Activated T-cell treated with anti-CD3 and anti-CD28 coated beads, Interleukin-2, amount 50 U/mL, for 24 hours (primary cell): Measurements from ENCODE around the gene VSTM2L.

ENCODE experiments used
- DNase-seq: peaks from one replicate; pipeline ENCODE4 v3.0.0-alpha.2; 2020
- H3K27ac Mint-ChIP-seq: 2 replicates; pipeline ENCODE4 v1.8.0; 2020; ENCODE audit warnings: mild to moderate bottlenecking, mixed read lengths
- H3K27me3 Mint-ChIP-seq: 2 replicates; pipeline ENCODE4 v1.8.0; 2020; ENCODE audit warnings: mixed read lengths
- H3K36me3 Mint-ChIP-seq: 2 replicates; pipeline ENCODE4 v1.8.0; 2020; ENCODE audit warnings: low read depth, mixed read lengths
- H3K4me1 Mint-ChIP-seq: 2 replicates; pipeline ENCODE4 v1.8.0; 2020; ENCODE audit warnings: low read depth, mixed read lengths
- H3K4me3 Mint-ChIP-seq: 2 replicates; pipeline ENCODE4 v1.8.0; 2020; ENCODE audit warnings: mild to moderate bottlenecking, moderate library complexity, mixed read lengths
- H3K9me3 Mint-ChIP-seq: 2 replicates; pipeline ENCODE4 v1.8.0; 2020; ENCODE audit warnings: mixed read lengths

VSTM2L gene

DNA sequence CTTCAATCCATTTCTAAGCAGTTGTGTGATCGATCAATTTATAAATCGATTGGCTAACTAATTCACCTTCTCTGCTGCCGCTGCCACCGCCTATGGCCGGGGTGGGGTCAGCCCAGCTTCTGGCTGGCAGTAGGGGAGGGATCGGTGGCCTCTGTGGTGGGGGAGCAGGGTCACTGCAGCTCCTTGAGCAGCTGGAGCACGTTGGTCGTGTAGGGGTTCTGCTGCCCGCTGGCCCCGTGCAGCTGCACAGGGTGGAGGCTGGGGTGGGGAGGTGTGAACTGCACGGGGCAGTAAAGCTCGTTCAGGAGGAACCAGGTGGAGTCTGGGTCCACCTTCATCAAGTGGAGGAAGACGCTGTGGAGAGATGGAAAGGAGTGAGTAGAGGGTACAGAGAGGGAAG, 80.4 kb downstream of the VSTM2L start:
- Mint-ChIP-seq H3K27me3 (no peaks in the 10 kb centered on the region), H3K27ac (no peak overlapping the region), H3K4me1 (peaks cover 2% of the 10 kb centered on the region), H3K4me3 (no peak overlapping the region), H3K9me3 (no peaks in the 10 kb centered on the region), H3K36me3 (peaks cover 87% of the 10 kb centered on the region)
- DNase-seq: no peak

DNA sequence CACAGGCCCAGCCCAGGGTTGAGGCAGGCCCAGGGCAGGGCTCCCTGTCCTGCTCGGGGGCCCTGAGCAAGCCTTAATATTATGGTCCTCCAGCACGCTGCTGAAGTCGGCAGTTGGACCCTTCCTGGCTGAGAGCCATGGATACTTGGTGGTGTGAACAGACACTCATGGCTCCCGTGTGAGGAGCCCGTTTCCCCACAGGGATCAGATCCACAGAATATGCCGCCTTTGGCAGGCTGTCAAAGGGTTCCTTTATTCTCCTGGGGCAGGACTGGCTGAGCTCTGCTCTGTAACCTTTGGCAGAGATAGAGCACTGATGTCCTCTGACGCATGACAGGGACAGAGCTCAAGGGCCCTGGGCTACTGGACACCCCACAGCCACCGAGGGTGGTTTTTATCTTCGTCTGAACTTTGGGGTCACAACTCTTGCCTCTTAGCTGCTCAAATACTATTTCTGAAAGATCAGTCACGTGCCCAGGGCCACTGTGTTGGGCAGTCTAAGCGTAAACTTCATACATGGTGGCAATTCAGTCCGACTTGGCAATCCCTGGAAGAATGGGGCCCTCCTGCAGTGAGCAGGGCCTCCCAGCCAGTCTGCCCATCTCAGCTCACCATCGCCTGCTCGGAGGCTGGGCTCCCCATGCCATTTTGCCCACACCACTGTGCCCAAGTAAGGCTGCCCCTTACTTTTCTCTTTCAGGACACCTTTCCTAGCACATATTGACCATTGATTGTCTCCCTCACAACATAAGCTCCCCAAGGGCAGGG, 81.3 kb downstream of the VSTM2L start:
- no peak overlapping the region for H3K4me3 Mint-ChIP-seq
- no peaks in the 10 kb centered on the region for H3K4me1 Mint-ChIP-seq
- no peak overlapping the region for H3K27ac Mint-ChIP-seq
- H3K36me3 Mint-ChIP-seq: peaks cover 96% of the 10 kb centered on the region
- no peaks in the 10 kb centered on the region for H3K27me3 Mint-ChIP-seq
- H3K9me3 Mint-ChIP-seq: no peaks in the 10 kb centered on the region
- no peak for DNase-seq

DNA sequence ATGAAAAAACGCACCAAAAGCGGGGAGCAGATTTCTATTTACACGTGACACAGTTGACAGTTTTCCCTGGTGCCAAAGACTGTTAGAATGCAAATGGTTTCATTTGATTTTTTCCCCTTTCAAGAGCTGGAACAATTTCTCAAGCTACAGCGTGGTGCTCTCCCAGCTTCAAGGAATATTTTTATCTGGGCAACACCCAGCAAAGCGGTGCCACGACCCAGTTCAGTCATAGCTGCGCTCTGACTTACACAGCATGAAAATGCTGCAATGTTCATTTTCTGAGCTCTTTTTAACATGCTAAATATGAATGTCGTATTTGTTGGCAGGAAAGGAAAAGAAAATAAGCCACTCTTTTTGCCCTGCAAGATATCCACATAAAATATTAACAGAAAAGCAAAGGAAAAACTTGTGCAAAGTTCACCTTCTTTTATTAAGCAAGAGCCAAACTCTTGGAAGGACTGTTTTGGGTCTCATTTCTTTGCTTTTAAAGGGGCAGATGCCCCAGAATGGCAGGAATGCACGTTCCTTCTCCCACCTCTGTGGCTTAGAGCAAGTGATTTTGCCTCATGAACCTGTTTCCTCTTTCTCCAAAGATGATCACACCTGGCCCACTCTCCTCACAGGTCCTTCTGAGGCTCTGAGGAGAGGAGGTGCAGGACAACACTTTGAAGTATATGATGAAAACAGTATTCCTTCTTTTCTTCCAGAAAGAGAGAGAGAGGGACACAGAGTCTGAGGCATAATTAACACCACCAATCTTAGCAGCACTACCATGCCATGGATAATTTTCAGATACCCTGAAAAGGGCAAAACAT, 83.3 kb downstream of the VSTM2L start:
- H3K4me1 Mint-ChIP-seq: peaks cover 18% of the 10 kb centered on the region
- H3K36me3 Mint-ChIP-seq: peaks cover 99% of the 10 kb centered on the region
- no peaks in the 10 kb centered on the region for H3K27me3 Mint-ChIP-seq
- DNase-seq: no peak
- no peak overlapping the region for H3K4me3 Mint-ChIP-seq
- no peaks in the 10 kb centered on the region for H3K9me3 Mint-ChIP-seq
- H3K27ac Mint-ChIP-seq: no peak overlapping the region

DNA sequence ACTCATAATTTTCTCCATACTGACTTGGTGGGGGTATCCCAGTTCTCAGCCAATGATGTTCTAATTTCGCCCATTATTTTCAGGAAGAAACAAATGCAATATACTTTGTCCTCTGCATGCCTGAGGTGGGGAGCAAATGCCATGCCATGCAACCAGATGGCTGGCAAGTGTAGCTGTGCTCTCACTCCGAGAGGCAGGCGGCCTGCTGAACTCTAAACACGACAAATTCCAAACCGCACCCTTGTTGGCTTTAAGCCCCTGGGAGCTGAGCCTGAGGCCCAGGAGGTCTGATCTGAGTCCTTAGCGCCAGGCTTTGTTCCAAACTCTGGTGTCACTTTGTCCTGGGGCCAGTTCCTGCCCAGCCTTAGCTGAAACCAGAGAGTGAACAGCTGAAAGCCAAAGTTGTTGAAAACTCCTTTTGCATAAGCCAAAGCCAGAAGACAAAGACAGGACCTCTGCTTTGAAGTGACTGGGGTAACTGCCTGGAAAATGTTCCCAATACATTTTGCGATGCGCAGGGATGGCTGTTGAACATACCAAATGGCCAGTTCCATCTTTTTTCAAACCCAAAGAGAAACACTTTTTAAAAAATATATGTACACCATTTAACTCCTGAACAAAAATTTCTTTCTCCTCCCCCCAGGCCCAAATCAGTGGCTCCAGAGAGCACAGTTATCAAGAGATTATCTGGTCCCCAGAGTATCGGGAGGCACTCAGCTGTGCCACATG, 84.1 kb downstream of the VSTM2L start:
- Mint-ChIP-seq H3K4me3 (no peak overlapping the region), H3K36me3 (peaks cover 99% of the 10 kb centered on the region), H3K9me3 (no peaks in the 10 kb centered on the region)

DNA sequence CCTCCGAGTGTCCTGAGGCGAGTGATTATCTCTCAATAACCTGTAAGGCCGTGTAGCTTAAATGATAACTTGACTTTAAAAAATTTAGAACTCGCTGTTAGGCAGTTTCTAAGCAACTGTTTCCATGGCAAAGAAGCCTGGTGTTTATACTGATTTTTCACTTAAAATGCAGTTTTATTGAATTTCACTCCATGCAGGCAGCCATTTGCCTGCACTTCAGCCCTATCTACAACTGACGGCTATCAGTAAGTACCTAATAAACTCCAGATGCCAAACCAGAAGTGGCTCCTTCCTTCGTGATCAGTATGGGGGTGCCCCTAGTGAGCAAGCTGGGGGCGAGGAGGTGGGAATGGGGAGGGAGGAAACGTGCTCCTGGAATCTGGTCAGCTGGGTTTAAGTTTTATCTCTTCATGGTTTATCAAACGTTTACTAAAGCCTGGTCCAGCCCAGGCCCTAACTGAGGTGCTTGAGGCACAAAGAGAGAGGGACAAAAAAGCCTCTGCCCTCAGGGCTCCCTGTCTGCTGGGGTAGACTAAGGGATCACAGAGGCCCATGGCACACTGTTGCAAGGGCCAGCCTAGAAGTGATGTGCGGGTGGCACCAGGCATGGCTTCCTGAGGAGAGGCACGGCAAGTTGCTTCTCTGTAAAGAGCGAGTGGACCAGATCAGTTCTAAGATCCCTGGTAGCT, 84.8 kb downstream of the VSTM2L start:
- no peak for DNase-seq
- no peak overlapping the region for H3K27ac Mint-ChIP-seq
- H3K4me1 Mint-ChIP-seq: peaks cover 24% of the 10 kb centered on the region
- peaks cover 99% of the 10 kb centered on the region for H3K36me3 Mint-ChIP-seq
- H3K4me3 Mint-ChIP-seq: no peak overlapping the region
- H3K27me3 Mint-ChIP-seq: no peaks in the 10 kb centered on the region
- H3K9me3 Mint-ChIP-seq: no peaks in the 10 kb centered on the region

More for the DNA sequence above, 84.1 kb downstream of the VSTM2L start:
- no peak overlapping the region for H3K27ac Mint-ChIP-seq
- H3K27me3 Mint-ChIP-seq: no peaks in the 10 kb centered on the region
- H3K4me1 Mint-ChIP-seq: peaks cover 24% of the 10 kb centered on the region
- no peak for DNase-seq

DNA sequence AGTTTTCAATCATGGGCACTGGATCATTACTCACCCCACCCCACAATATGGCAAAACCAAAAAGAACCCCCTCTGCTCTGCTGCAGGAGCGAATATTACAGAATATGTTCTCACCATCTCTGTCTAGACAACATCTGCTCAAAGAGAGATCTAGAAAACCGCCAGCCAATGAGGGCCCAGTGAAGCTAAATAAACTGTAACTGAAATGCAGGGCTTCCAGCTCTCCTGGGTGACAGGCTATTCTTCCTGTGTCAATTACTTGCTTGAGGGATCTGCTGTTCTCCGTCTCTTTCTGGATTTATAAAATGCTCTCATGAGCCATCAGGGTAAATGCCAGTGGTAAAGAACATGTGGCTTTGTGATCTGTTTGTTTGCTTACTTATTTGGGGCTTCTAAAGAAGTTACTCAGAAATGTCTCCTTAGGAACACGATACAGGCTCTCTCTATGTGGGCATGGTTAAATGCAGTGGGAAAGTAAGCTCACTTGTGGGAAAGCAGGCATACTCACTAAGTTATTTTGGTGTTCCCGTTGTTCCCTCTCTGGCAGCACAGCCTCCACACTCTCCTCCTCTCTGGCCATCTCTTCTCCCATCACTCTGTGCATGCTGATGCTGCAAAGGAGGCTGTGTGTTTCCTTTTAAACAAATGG, 85.5 kb downstream of the VSTM2L start:
- Mint-ChIP-seq H3K4me3 (no peak overlapping the region), H3K27ac (no peak overlapping the region), H3K9me3 (no peaks in the 10 kb centered on the region), H3K27me3 (no peaks in the 10 kb centered on the region), H3K4me1 (peaks cover 28% of the 10 kb centered on the region), H3K36me3 (peaks cover 99% of the 10 kb centered on the region)
- DNase-seq: no peak

DNA sequence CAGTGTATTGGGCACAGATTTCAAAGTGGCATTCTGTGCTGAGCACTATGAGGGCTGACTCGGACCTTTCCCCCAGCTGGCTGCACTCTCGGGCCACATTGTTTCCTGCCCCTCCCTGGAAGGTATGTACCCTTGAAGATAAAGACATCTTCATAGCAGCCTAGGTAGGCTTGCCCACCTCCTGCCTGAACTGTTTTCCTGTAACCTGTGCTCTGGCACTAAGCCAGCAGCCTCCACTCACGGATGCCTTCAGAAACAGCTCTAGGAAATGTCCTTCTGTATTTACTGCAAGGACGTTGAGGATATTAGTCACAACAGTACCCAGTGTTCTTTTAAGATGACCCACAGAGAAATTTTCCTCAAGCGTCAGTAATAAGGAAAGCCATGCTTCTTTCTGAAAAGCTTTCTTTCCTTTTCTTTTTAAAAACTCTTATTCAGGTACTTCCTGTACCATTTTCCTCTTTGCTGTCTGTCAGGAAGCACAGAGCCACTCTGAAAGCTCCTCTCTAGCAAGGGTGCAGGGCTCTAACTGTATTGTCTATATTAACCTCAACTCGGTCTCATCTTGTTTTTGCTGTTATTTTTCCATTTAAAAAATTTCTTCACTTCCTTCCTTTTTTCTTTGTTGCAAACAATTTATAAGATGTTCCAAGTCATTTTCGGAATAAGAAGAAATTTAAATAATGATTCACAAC, 86.8 kb downstream of the VSTM2L start:
- peak overlapping the region; percentile 73 for H3K27ac Mint-ChIP-seq
- no peaks in the 10 kb centered on the region for H3K27me3 Mint-ChIP-seq
- peaks cover 28% of the 10 kb centered on the region for H3K4me1 Mint-ChIP-seq
- peaks cover 97% of the 10 kb centered on the region for H3K36me3 Mint-ChIP-seq
- no peak for DNase-seq
- no peak overlapping the region for H3K4me3 Mint-ChIP-seq
- no peaks in the 10 kb centered on the region for H3K9me3 Mint-ChIP-seq

DNA sequence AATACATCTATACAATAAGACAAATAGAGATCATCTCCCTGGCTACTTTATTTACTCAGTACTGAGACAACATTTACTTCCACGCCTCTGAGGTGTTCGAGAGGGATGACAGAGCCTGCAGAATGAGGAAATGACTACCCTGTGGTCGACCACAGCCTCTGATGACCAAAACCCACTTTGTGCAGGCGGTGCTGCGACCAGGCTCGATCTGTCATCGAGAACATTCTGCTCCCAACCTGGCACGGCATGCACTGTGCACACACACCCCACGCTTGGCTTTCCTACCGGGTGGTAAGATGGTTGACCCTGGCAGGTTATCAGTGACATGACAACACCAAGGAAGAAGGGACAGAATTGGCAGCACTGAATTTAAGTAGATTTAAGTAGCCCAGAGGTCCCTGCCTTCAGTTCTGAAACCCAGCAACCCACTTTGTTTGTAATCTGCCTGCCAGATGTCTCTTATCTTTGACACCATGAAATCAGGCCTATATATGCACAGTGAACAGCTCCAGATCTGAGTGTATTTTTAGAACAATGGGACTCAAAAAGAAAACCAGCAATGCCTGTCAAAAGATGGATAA, 87.7 kb downstream of the VSTM2L start:
- no peaks in the 10 kb centered on the region for H3K27me3 Mint-ChIP-seq
- H3K4me1 Mint-ChIP-seq: peaks cover 28% of the 10 kb centered on the region
- peaks cover 98% of the 10 kb centered on the region for H3K36me3 Mint-ChIP-seq
- peak; percentile 59 for DNase-seq
- peak overlapping the region; percentile 85 for H3K27ac Mint-ChIP-seq
- H3K4me3 Mint-ChIP-seq: peak overlapping the region; percentile 8
- H3K9me3 Mint-ChIP-seq: no peaks in the 10 kb centered on the region

DNA sequence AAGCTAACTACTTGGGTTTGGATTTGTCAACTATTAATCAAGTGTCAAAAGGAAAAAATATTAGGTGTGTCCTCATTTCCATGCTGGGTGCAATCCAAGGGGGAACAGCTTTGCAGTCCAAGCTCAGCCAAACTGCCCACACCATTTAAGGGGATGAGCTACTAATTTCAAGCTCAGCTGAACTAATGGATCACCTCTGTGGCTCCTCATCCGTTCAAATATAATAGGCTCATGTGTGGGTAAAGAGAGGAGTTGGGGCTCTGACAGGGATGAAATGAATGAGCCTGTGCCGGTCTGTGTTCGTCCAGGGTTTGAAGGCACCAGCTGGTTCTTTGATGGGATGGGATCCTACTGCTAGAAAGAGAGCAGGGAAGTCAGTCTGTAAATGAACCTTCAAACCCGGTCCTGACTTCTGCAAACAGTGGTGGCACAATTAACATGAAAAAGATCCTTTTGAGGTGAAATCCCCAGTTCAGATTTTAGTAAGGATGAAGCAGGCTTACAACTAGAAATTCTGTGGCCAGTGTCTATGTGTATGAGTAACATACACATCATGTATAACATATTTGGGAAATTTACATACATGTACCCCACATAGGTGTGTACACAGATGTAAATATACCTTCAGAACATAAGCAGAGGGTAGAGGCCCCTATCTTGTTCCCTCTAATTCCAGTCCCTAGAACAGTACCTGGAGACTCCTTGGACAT, 88.4 kb downstream of the VSTM2L start:
- Mint-ChIP-seq H3K36me3 (peaks cover 98% of the 10 kb centered on the region), H3K9me3 (no peaks in the 10 kb centered on the region), H3K27ac (peak overlapping the region; percentile 85), H3K4me1 (peaks cover 28% of the 10 kb centered on the region), H3K4me3 (no peak overlapping the region), H3K27me3 (no peaks in the 10 kb centered on the region)
- no peak for DNase-seq

DNA sequence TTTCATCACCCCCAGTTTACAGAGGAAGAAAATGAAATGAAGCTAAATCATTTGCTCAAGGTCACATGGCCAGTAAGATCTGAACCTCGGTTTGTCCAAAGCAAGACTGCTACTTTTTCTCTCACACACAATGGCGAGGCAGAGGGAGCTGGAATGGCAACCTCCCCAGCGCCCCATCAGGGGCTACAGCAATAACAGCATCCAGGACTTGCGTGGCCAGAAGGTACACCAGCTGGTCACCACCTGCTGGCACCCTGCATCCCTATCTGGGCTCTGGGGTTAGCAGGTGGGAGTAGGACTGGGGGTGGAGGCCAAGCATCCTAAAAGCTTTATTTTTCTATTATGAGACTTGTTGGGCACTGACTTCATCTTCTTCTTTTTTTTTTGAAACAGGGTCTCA, 89.0 kb downstream of the VSTM2L start:
- H3K9me3 Mint-ChIP-seq: no peaks in the 10 kb centered on the region
- H3K27ac Mint-ChIP-seq: peak overlapping the region; percentile 85
- no peak overlapping the region for H3K4me3 Mint-ChIP-seq
- no peak for DNase-seq
- peaks cover 28% of the 10 kb centered on the region for H3K4me1 Mint-ChIP-seq
- H3K27me3 Mint-ChIP-seq: no peaks in the 10 kb centered on the region
- H3K36me3 Mint-ChIP-seq: peaks cover 98% of the 10 kb centered on the region

DNA sequence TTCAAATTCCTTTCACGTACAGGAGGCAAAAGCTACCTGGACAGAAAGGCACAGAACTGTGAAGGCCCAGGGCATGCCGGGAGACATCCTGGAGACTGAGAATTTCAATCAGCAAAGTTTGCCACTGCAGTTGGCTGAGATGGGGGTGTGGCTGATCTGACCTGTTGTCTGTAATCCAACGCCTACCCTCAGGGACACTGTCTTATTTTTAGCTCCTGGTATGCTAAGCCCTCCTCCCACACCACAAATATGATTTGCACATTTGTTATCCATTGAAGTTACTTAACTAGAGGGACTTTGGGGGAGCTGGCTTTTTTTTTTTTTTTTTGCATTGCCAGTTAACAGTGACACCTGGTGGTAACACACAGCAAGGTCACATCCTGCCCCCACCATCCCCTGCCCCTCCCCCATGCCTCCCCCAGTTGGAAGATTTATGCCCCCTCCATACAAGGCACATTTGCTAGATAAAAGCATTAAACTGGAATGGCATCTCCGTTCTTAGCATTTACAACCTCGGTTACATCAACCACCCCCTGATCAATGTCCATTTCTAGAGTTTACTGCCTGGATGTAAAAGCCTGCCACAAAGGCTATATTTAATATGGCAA, 90.0 kb downstream of the VSTM2L start:
- DNase-seq: no peak
- Mint-ChIP-seq H3K27me3 (no peaks in the 10 kb centered on the region), H3K36me3 (peaks cover 98% of the 10 kb centered on the region), H3K9me3 (no peaks in the 10 kb centered on the region), H3K27ac (no peak overlapping the region), H3K4me1 (peaks cover 28% of the 10 kb centered on the region), H3K4me3 (no peak overlapping the region)

DNA sequence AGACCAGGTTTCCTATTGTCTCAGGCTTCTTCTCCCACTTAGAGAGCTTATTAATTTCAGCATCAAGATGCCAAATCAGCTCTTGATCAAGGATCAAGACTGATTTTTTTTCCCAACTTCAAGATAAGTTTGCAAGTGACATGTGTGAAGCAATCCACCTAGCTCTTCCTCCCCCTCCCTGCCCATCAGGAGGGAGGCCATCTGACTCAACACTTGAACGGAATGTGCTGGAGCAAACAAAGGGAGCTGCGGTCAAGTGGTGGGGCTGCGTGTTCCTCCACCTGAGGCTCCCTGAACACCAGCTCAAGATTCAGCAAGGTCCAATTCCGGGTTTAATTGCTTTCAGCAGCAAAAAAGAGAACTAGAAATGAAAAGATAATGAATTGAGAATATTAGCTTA, 91.6 kb downstream of the VSTM2L start:
- Mint-ChIP-seq H3K4me3 (no peak overlapping the region), H3K4me1 (peaks cover 30% of the 10 kb centered on the region), H3K9me3 (no peaks in the 10 kb centered on the region), H3K36me3 (peaks cover 98% of the 10 kb centered on the region), H3K27ac (peak overlapping the region; percentile 48), H3K27me3 (no peaks in the 10 kb centered on the region)
- no peak for DNase-seq
